Measurements from ENCODE around the gene TPP2.

DNA sequence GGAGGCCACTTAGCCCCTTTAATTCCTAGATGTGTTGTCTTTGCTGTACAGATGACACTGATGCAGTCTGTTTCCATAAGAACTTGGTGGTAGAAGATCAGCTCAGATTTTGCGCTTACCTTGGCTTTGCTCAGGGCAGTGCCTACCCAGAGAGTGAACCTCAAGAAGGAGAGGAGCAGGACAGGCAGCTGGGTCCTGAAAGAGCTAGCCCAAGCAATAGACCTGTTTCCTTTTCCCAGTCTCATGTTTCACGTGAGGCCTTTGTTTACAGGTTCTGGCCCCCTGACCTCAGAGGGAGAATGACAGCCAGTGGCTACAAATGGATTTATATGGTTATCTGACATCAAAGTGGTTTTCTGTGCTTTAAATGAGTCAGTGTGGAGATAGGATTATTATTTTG is 58.0 kb downstream of the TPP2 start:
- no peak for TF ChIP-seq POLR2A (IDR thresholded peaks at IDR 0.05)
- TF ChIP-seq, protein P1, sequence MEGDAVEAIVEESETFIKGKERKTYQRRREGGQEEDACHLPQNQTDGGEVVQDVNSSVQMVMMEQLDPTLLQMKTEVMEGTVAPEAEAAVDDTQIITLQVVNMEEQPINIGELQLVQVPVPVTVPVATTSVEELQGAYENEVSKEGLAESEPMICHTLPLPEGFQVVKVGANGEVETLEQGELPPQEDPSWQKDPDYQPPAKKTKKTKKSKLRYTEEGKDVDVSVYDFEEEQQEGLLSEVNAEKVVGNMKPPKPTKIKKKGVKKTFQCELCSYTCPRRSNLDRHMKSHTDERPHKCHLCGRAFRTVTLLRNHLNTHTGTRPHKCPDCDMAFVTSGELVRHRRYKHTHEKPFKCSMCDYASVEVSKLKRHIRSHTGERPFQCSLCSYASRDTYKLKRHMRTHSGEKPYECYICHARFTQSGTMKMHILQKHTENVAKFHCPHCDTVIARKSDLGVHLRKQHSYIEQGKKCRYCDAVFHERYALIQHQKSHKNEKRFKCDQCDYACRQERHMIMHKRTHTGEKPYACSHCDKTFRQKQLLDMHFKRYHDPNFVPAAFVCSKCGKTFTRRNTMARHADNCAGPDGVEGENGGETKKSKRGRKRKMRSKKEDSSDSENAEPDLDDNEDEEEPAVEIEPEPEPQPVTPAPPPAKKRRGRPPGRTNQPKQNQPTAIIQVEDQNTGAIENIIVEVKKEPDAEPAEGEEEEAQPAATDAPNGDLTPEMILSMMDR (IDR thresholded peaks at IDR 0.05 in 4 of 5, conservative IDR thresholded peaks at IDR 0.05 in 1 of 5), result no peak
